NCI-H2227 (cell line): ENCODE results near the gene FGF14.
A peak's percentile ranks its signal among the peaks of the same experiment; 100 is the strongest.

Experiments
- DNase-seq: peaks from one replicate; lab custom pipeline; 2025; ENCODE audit not compliant: unreplicated experiment; lab: John Stamatoyannopoulos, UW

The FGF14 gene

GRCh38 chr13:101747039-101747438 is 654.8 kb downstream of the FGF14 start:
- no peak for DNase-seq

GRCh38 chr13:101746513-101746912 is 655.3 kb downstream of the FGF14 start:
- DNase-seq: no peak

GRCh38 chr13:101739382-101740178 is 662.3 kb downstream of the FGF14 start:
- DNase-seq: no peak

GRCh38 chr13:101738336-101738735 is 663.5 kb downstream of the FGF14 start:
- no peak for DNase-seq

GRCh38 chr13:101736566-101736965 is 665.3 kb downstream of the FGF14 start:
- no peak for DNase-seq

GRCh38 chr13:101730420-101731000 is 671.3 kb downstream of the FGF14 start:
- peak; percentile 44 for DNase-seq

- DNase-seq: no peak
These were observed 673.2 kb downstream of the FGF14 start for GRCh38 chr13:101728615-101729014.

GRCh38 chr13:101728021-101728420 is 673.8 kb downstream of the FGF14 start:
- DNase-seq: no peak

GRCh38 chr13:101727118-101727517 is 674.7 kb downstream of the FGF14 start:
- no peak for DNase-seq

GRCh38 chr13:101726681-101727080 is 675.2 kb downstream of the FGF14 start:
- no peak for DNase-seq

- no peak for DNase-seq
These were observed 683.4 kb downstream of the FGF14 start for GRCh38 chr13:101718496-101718895.

GRCh38 chr13:101717353-101717752 is 684.5 kb downstream of the FGF14 start:
- DNase-seq: no peak

GRCh38 chr13:101714195-101714594 is 687.7 kb downstream of the FGF14 start:
- peak; percentile 75 for DNase-seq

GRCh38 chr13:101712026-101712348 is 689.9 kb downstream of the FGF14 start:
- DNase-seq: no peak

- no peak for DNase-seq
These were observed 690.4 kb downstream of the FGF14 start for GRCh38 chr13:101711307-101712025.

GRCh38 chr13:101709952-101710351 is 691.9 kb downstream of the FGF14 start:
- no peak for DNase-seq

GRCh38 chr13:101708115-101708514 is 693.7 kb downstream of the FGF14 start:
- DNase-seq: no peak

- no peak for DNase-seq
These were observed 694.2 kb downstream of the FGF14 start for GRCh38 chr13:101707659-101708058.

GRCh38 chr13:101706651-101707050 is 695.2 kb downstream of the FGF14 start:
- no peak for DNase-seq

- no peak for DNase-seq
These were observed 698.0 kb downstream of the FGF14 start for GRCh38 chr13:101703838-101704237.

GRCh38 chr13:101703081-101703480 is 698.8 kb downstream of the FGF14 start:
- no peak for DNase-seq

GRCh38 chr13:101700598-101700997 is 701.2 kb downstream of the FGF14 start:
- DNase-seq: no peak
